OCI-LY1 (cell line): ENCODE measurements around the gene CHRM4.
A peak's percentile ranks its signal among the peaks of the same experiment; 100 is the strongest.
"Not testable (repeated sequence)": the region's sequence is repeated elsewhere in the genome, so short reads cannot be mapped to it uniquely, and the experiment has no call there.

Experiments used
- H2AFZ ChIP-seq: fragments of 200-600 bp; sonication (generic), shearing (Covaris generic); 2 replicates; pipeline ENCODE4 v1.6.0; 2014; ENCODE audit warnings: antibody characterized with exemption, mild to moderate bottlenecking, low read length
- H3F3A ChIP-seq: fragments of 200-600 bp; sonication (generic), shearing (Covaris generic); 2 replicates; pipeline ENCODE4 v1.6.0; 2014; ENCODE audit warnings: mild to moderate bottlenecking, antibody characterized with exemption, low read length, moderate library complexity; ENCODE audit not compliant: insufficient read depth
- H3K27ac ChIP-seq: fragments of 200-600 bp; sonication (generic); 2 replicates; pipeline ENCODE4 v1.5.1; 2014; ENCODE audit warnings: low read length, mixed run types, mild to moderate bottlenecking, low read depth; ENCODE audit not compliant: poor library complexity, severe bottlenecking
- H3K27me3 ChIP-seq: fragments of 200-600 bp; sonication (generic); 2 replicates; pipeline ENCODE4 v1.6.0; 2014; ENCODE audit warnings: antibody characterized with exemption, mild to moderate bottlenecking, low read length, moderate library complexity; ENCODE audit not compliant: insufficient read depth
- H3K36me3 ChIP-seq: fragments of 200-600 bp; sonication (generic); 2 replicates; pipeline ENCODE4 v1.6.1; 2014; ENCODE audit warnings: mild to moderate bottlenecking, antibody characterized with exemption, low read length, moderate library complexity, mixed read lengths; ENCODE audit not compliant: insufficient read depth
- H3K4me1 ChIP-seq: fragments of 200-600 bp; sonication (generic); 2 replicates; pipeline ENCODE4 v1.5.1; 2014; ENCODE audit warnings: mild to moderate bottlenecking, low read length, moderate library complexity; ENCODE audit not compliant: insufficient read depth, severe bottlenecking
- H3K4me2 ChIP-seq: fragments of 200-600 bp; sonication (generic), shearing (Covaris generic); 2 replicates; pipeline ENCODE4 v1.6.1; 2014; ENCODE audit warnings: low read length
- H3K4me3 ChIP-seq: fragments of 200-600 bp; sonication (generic); 2 replicates; pipeline ENCODE4 v1.5.1; 2014; ENCODE audit warnings: low read length, low read depth, mild to moderate bottlenecking, mixed read lengths; ENCODE audit not compliant: poor library complexity, severe bottlenecking
- H3K79me2 ChIP-seq: fragments of 200-600 bp; shearing (Covaris generic); 2 replicates; pipeline ENCODE4 v1.6.1; 2016; ENCODE audit warnings: mixed run types, low read length, mixed read lengths; ENCODE audit not compliant: insufficient read depth
- H3K9ac ChIP-seq: fragments of 200-600 bp; sonication (generic), shearing (Covaris generic); 2 replicates; pipeline ENCODE4 v1.6.1; 2014; ENCODE audit warnings: mild to moderate bottlenecking, low read length, mixed read lengths
- H3K9me2 ChIP-seq: fragments of 200-600 bp; sonication (generic), shearing (Covaris generic); 2 replicates; pipeline ENCODE4 v1.6.1; 2014; ENCODE audit warnings: low read depth, mild to moderate bottlenecking, low read length, mixed read lengths
- H3K9me3 ChIP-seq: fragments of 200-600 bp; shearing (Covaris generic); 2 replicates; pipeline ENCODE4 v1.6.1; 2014; ENCODE audit warnings: low read length, mixed read lengths
- H4K20me1 ChIP-seq: fragments of 200-600 bp; sonication (generic), shearing (Covaris generic); 2 replicates; pipeline ENCODE4 v1.6.0; 2016; ENCODE audit warnings: mild to moderate bottlenecking, low read length; ENCODE audit not compliant: insufficient read depth
- CTCF ChIP-seq: fragments of 200-600 bp; sonication (generic), shearing (Covaris generic); IDR thresholded peaks from 2 replicates; pipeline ENCODE4 v1.5.1; 2017; ENCODE audit warnings: mild to moderate bottlenecking, antibody characterized with exemption, low read length, moderate library complexity, mixed read lengths
- EZH2 ChIP-seq: fragments of 200-600 bp; sonication (generic), shearing (Covaris generic); IDR thresholded peaks from 2 replicates; pipeline ENCODE4 v1.8.0; 2017; ENCODE audit warnings: borderline replicate concordance, mixed run types, mild to moderate bottlenecking, antibody characterized with exemption, low read length, moderate library complexity, mixed read lengths

Gene CHRM4

GRCh38 chr11:46381819-46382645 lies 9.5 kb downstream of the CHRM4 start:
- Histone ChIP-seq H2AFZ (no peak overlapping the region), H3K4me1 (peaks cover 17% of the 10 kb centered on the region), H3K36me3 (peaks cover 20% of the 10 kb centered on the region), H3K9me2 (no peaks in the 10 kb centered on the region), H3K27ac (no peak overlapping the region), H3F3A (no peaks in the 10 kb centered on the region), H3K9me3 (no peaks in the 10 kb centered on the region), H3K79me2 (no peaks in the 10 kb centered on the region), H3K4me2 (peak overlapping the region; percentile 41; the same call in 1 of the 2 replicates), H3K4me3 (peak overlapping the region; percentile 35), H3K27me3 (no peaks in the 10 kb centered on the region), H4K20me1 (no peaks in the 10 kb centered on the region), H3K9ac (no peak overlapping the region)
- TF ChIP-seq EZH2, result no peak
- TF ChIP-seq CTCF, result no peak

GRCh38 chr11:46381048-46381818 lies 10.3 kb downstream of the CHRM4 start, which contains the start of gene MDK:
Gene MDK (plus strand): TSS chr11:46381669. CDS start chr11:46382058, 389 bp downstream.
- Histone ChIP-seq H4K20me1 (no peaks in the 10 kb centered on the region), H3K4me1 (peaks cover 17% of the 10 kb centered on the region), H3K9ac (no peak within 1 kb of the TSS; the same call in 1 of the 2 replicates), H3K36me3 (peaks cover 28% of the 10 kb centered on the region), H2AFZ (no peak within 1 kb of the TSS), H3K9me2 (no peaks in the 10 kb centered on the region), H3F3A (no peaks in the 10 kb centered on the region), H3K27me3 (no peaks in the 10 kb centered on the region), H3K79me2 (no peaks in the 10 kb centered on the region), H3K4me3 (peak within 1 kb of the TSS; percentile 44), H3K4me2 (peak within 1 kb of the TSS; percentile 56), H3K27ac (no peak within 1 kb of the TSS), H3K9me3 (no peaks in the 10 kb centered on the region)
- TF ChIP-seq CTCF (no peak), EZH2 (no peak)

GRCh38 chr11:46380340-46381047 lies 11.1 kb downstream of the CHRM4 start:
- Histone ChIP-seq H3K27me3 (no peaks in the 10 kb centered on the region), H3K9me3 (no peaks in the 10 kb centered on the region), H3K36me3 (peaks cover 35% of the 10 kb centered on the region), H3K4me1 (peaks cover 17% of the 10 kb centered on the region), H4K20me1 (no peaks in the 10 kb centered on the region), H2AFZ (no peak overlapping the region), H3K4me3 (peak overlapping the region; percentile 44), H3K4me2 (peak overlapping the region; percentile 56), H3K9ac (no peak overlapping the region; the same call in 1 of the 2 replicates), H3F3A (no peaks in the 10 kb centered on the region), H3K27ac (no peak overlapping the region), H3K79me2 (no peaks in the 10 kb centered on the region), H3K9me2 (no peaks in the 10 kb centered on the region)
- TF ChIP-seq CTCF (no peak), EZH2 (no peak)

GRCh38 chr11:46379482-46380293 lies 11.9 kb downstream of the CHRM4 start:
- H3K79me2 ChIP-seq, H3K9ac ChIP-seq, H3K4me2 ChIP-seq, H3K27me3 ChIP-seq, H3F3A ChIP-seq, H4K20me1 ChIP-seq, H3K27ac ChIP-seq, H3K9me3 ChIP-seq, H2AFZ ChIP-seq, H3K4me3 ChIP-seq, H3K9me2 ChIP-seq: not testable (repeated sequence)
- Histone ChIP-seq H3K36me3 (peaks cover 42% of the 10 kb centered on the region), H3K4me1 (peaks cover 17% of the 10 kb centered on the region)
